Upper lobe of right lung (tissue), 1 donor: Measurements from ENCODE around the gene IL1RL2. TPM values are rescaled to one million over a fixed set of nuclear protein-coding genes. Genes with fewer than 3 reads are reported as not detected.
A peak's percentile ranks its signal among the peaks of the same experiment; 100 is the strongest.

Experiments
- ATAC-seq: fragments of 200-7000 bp; cut with Tn5 transposase; one replicate; pipeline ENCODE4 v1.9.1; 2020; ENCODE audit warnings: mild to moderate bottlenecking, moderate library complexity
- DNase-seq: peaks from one replicate; pipeline ENCODE4 v3.0.0-alpha.2; 2020
- H3K27ac ChIP-seq: fragments of 200-600 bp; one replicate; pipeline ENCODE4 v1.8.0; 2022
- H3K27me3 ChIP-seq: fragments of 200-600 bp; one replicate; pipeline ENCODE4 v1.8.0; 2022; ENCODE audit warnings: mild to moderate bottlenecking
- H3K36me3 ChIP-seq: fragments of 200-600 bp; one replicate; pipeline ENCODE4 v1.8.0; 2022
- H3K4me1 ChIP-seq: fragments of 200-600 bp; one replicate; pipeline ENCODE4 v1.8.0; 2022
- H3K4me3 ChIP-seq: fragments of 200-600 bp; one replicate; pipeline ENCODE4 v1.8.0; 2022; ENCODE audit warnings: mild to moderate bottlenecking
- H3K9me3 ChIP-seq: fragments of 200-600 bp; one replicate; pipeline ENCODE4 v1.8.0; 2022
- intact Hi-C: fragments of 100-400 bp; cut with DNase I; formaldehyde crosslinking; loops from one replicate; pipeline ENCODE4 v1.11.0; 2022
- total RNA-seq: library from RNA; stranded (reverse); fragmentation: NEBNext Ultra II Directional; extraction: Animal tissue kit (Norgen Biotek cat#: 25700); gene quantifications from one replicate; pipeline ENCODE4 v1.2.1, GENCODE V29; 2021
- TF ChIP-seq, protein P1 (sequence below): fragments of 200-600 bp; IDR thresholded peaks from one replicate; pipeline ENCODE4 v1.8.0; 2022; ENCODE audit warnings: antibody characterized with exemption
- donor health status: DM: no; HTN: yes; CAD: no; lungs with severe emphysema.

The IL1RL2 gene
- total RNA-seq, 1 donor from 2014 or later = 0.58 TPM

DNA sequence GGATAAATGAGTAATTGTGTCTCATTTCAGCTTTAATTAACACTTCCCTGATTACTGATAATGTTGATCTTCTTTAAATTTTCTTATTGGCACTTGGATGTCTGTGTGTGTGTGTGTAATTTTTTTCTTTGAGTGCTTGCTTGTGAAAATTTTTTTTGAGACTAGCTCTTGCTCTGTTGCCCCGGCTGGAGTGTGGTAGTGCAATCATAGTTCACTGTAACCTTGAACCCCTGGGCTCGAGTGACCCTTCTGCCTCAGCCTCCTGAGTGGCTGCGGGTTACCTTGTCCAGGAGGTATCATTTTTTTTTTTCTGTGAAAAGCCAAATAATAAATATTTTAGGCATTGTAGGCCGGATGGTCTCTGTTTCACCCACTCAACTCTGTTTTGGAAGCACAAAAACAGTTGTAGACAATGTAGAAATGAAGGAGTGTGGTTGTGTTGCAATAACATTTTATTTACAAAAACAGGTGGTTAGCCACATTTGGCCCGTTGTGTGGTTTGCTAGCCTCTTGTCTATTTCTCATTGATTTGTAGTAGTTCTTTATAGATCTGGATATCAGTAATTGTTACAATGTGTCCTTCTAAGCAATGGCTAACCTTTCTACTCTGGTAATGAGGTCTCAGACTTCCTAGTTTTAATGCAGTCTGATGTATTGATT lies 7.9 kb downstream of the IL1RL2 start:
- ATAC-seq = no peak
- Histone ChIP-seq H3K36me3 (no peaks in the 10 kb centered on the region), H3K27me3 (no peaks in the 10 kb centered on the region), H3K27ac (no peak overlapping the region), H3K4me3 (no peak overlapping the region), H3K4me1 (no peaks in the 10 kb centered on the region), H3K9me3 (no peaks in the 10 kb centered on the region)
- DNase-seq = no peak
- intact Hi-C loops = no loop called here
- TF ChIP-seq, protein P1, sequence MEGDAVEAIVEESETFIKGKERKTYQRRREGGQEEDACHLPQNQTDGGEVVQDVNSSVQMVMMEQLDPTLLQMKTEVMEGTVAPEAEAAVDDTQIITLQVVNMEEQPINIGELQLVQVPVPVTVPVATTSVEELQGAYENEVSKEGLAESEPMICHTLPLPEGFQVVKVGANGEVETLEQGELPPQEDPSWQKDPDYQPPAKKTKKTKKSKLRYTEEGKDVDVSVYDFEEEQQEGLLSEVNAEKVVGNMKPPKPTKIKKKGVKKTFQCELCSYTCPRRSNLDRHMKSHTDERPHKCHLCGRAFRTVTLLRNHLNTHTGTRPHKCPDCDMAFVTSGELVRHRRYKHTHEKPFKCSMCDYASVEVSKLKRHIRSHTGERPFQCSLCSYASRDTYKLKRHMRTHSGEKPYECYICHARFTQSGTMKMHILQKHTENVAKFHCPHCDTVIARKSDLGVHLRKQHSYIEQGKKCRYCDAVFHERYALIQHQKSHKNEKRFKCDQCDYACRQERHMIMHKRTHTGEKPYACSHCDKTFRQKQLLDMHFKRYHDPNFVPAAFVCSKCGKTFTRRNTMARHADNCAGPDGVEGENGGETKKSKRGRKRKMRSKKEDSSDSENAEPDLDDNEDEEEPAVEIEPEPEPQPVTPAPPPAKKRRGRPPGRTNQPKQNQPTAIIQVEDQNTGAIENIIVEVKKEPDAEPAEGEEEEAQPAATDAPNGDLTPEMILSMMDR = no peak

DNA sequence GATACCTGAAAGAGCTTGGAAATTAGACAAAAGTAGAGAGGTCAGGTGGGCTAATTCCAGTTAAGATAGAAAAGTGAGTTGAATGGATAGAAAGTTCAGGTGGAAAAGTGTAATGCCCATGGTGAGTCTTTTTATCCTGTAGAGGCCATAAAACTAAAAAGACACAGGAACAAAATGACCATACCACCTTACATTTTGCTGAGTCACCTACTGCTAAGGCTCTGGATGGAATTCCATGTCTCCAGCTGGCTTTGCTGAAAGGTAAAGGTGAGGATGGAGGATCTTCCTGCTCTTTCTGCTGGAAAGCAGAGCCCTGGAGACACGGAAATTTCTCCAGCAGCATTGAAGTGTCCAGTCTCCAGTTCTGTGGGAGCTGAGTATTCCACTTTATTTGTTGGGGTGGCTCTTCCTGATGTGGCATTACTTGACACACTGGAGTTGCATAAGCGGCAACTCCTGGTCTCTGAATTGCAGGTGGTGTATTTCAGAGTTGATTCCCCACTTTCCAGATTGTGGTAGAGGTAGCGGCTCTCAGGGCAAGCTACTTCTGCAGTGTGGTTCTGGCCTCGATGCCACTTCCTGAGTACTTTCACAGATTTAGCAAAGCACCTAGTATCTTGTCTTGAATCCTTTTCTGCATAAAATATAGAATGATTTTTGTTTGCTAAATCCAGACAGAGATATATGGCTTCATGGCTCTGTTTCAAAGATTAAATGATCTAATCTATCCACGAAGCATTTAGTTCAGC lies 10.7 kb downstream of the IL1RL2 start:
- intact Hi-C loops = no loop called here
- Histone ChIP-seq H3K4me1 (no peaks in the 10 kb centered on the region), H3K36me3 (no peaks in the 10 kb centered on the region), H3K27ac (no peak overlapping the region), H3K9me3 (no peaks in the 10 kb centered on the region), H3K27me3 (no peaks in the 10 kb centered on the region), H3K4me3 (no peak overlapping the region)
- TF ChIP-seq, protein P1 = no peak
- ATAC-seq = no peak
- DNase-seq = no peak

DNA sequence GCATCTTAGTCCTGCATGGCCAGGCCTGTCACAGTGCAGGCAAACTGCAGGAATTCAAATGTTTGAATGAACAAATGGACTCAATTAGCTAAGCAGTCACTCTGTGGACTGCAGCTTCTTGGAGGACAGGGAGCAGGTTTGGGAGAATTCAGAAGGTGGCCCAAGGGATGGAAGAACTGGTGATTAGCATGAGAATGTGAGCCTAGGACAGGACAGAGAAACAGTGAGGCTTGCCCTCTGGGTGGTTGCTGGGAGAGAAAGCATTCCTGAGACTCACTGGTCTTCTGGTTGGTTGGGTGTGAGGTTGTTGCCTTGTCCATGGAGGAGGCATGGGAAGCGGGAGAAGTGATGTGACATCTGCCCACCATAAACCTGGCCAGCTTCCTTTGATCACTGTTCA lies 13.7 kb downstream of the IL1RL2 start:
- Histone ChIP-seq H3K27ac (no peak overlapping the region), H3K4me3 (no peak overlapping the region), H3K9me3 (no peaks in the 10 kb centered on the region), H3K27me3 (no peaks in the 10 kb centered on the region), H3K4me1 (no peaks in the 10 kb centered on the region), H3K36me3 (no peaks in the 10 kb centered on the region)
- TF ChIP-seq, protein P1 = no peak
- no peak for DNase-seq
- no peak for ATAC-seq
- intact Hi-C loops = no loop called here

DNA sequence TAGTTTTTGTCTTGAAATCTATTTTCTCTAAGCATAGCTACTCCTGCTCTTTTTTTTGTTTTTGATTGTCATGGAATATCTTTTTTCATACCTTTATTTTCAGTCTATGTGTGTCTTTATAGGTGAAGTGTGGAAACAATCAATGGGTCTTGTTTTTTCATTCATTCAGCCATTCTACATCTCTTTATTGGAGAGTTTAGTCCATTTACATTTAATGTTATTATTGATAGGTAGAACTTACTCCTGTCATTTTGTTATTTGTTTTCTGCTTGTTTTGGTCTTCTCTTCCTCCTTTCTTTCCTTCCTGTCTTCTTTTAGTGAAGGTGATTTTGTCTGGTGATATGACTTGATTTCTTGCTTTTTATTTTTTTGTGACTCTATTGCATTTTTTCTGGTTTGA lies 17.8 kb downstream of the IL1RL2 start:
- no peaks in the 10 kb centered on the region for H3K9me3 ChIP-seq
- no peak overlapping the region for H3K4me3 ChIP-seq
- H3K4me1 ChIP-seq = no peaks in the 10 kb centered on the region
- intact Hi-C loops = no loop called here
- no peak for DNase-seq
- TF ChIP-seq, protein P1 = no peak
- ATAC-seq = no peak
- H3K36me3 ChIP-seq = no peaks in the 10 kb centered on the region
- H3K27ac ChIP-seq = no peak overlapping the region
- no peaks in the 10 kb centered on the region for H3K27me3 ChIP-seq

DNA sequence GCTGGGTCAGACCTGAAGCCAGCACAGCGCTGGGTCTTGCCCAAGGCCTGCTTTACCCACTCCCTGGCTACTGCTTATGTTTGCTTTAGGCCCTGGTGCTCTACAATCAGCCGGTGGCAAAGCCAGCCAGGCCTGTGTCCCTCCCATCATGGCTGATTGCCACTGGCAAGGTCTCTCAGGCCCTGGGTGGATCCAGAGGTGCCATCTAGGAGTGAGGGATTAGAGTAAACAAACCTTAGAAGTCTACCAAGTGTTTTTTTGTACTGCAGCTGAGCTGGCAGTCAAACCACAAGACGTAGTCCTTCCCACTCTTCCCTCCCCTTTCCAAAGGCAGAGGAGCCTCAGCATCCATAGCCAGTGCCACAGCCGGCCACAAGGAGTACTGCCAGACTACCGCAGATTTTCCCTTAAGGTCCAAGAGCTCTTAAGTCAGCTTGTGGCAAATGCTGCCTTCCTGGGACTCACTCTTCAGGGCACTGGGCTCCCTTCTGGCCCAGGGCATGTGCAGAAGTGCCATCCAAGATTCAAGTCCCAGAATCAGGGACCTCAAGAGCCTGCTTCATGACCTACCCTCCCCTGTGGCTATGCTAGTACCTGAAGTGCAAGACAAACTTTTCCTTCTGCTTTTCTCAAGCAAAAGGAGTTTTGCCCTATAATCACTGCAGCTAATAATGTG lies 20.0 kb downstream of the IL1RL2 start:
- TF ChIP-seq, protein P1 = no peak
- no peaks in the 10 kb centered on the region for H3K27me3 ChIP-seq
- DNase-seq = no peak
- intact Hi-C loops = no loop called here
- no peaks in the 10 kb centered on the region for H3K4me1 ChIP-seq
- no peaks in the 10 kb centered on the region for H3K9me3 ChIP-seq
- no peaks in the 10 kb centered on the region for H3K36me3 ChIP-seq
- H3K27ac ChIP-seq = no peak overlapping the region
- H3K4me3 ChIP-seq = no peak overlapping the region
- peak; percentile 69 for ATAC-seq
